Progenitor cell of endocrine pancreas (in vitro differentiated cells): ENCODE data around the gene OGN. TPM values are rescaled to one million over a fixed set of nuclear protein-coding genes. Genes with fewer than 3 reads are reported as not detected.

Experiments
- DNase-seq: peaks from one replicate; pipeline ENCODE4 v3.0.0; 2021; ENCODE audit warnings: low spot score; ENCODE audit not compliant: unreplicated experiment
- H3K27ac Mint-ChIP-seq: 2 replicates; pipeline ENCODE4 v1.8.0; 2021; ENCODE audit warnings: mild to moderate bottlenecking, moderate library complexity, mixed read lengths
- H3K27me3 Mint-ChIP-seq: 2 replicates; pipeline ENCODE4 v1.8.0; 2021; ENCODE audit warnings: mixed read lengths
- H3K36me3 Mint-ChIP-seq: 2 replicates; pipeline ENCODE4 v1.8.0; 2022; ENCODE audit warnings: mixed read lengths; ENCODE audit not compliant: insufficient read depth
- H3K4me1 Mint-ChIP-seq: 2 replicates; pipeline ENCODE4 v1.8.0; 2021; ENCODE audit warnings: low read depth, mixed read lengths
- H3K4me3 Mint-ChIP-seq: 2 replicates; pipeline ENCODE4 v1.8.0; 2021; ENCODE audit warnings: low read depth, mild to moderate bottlenecking, moderate library complexity, mixed read lengths
- H3K9me3 Mint-ChIP-seq: 2 replicates; pipeline ENCODE4 v1.8.0; 2021; ENCODE audit warnings: low read depth, mixed read lengths
- total RNA-seq: library from RNA; stranded (reverse); gene quantifications from 2 replicates; pipeline ENCODE4 v1.2.1, GENCODE V29; 2021
- TF ChIP-seq, protein P1 (sequence below): fragments of 200-600 bp; sonication (generic); IDR thresholded peaks from one replicate; pipeline ENCODE4 v1.5.0; 2021; ENCODE audit warnings: antibody characterized with exemption, mild to moderate bottlenecking; ENCODE audit not compliant: unreplicated experiment

Gene OGN
- total RNA-seq, 1 donor from 2014 or later = not detected

DNA sequence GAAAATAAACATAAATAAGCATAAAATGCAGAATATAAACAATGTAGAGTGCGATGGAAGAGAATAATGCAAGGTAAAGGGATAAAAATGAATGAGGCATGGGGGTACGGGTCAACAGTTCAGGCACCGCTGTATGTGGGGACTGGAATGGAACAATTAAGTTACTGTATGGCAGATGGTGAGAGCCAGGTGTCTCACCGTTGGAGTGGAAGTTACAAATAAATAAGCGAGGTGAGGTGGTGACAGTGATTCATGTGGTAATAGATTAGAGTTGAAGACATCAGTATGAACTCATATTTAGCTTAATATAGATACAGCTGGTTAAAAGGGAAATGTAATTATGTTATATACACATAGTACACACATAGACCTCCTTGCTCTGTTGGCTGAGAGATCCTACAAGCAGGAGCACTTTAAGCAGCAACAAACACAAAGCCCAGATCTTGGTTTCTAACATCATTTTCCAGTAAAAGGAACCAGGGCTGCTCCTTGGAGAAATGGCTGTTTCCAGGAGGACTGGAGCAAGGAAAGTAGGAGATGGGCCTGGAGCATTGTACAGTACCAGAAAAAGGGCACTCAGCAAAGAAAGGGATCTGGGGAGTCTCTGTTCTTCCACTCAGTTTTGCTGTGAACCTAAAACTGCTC is 22.2 kb upstream of the OGN start:
- no peak for DNase-seq
- H3K9me3 Mint-ChIP-seq = no peaks in the 10 kb centered on the region
- no peak overlapping the region for H3K4me3 Mint-ChIP-seq
- TF ChIP-seq, protein P1, sequence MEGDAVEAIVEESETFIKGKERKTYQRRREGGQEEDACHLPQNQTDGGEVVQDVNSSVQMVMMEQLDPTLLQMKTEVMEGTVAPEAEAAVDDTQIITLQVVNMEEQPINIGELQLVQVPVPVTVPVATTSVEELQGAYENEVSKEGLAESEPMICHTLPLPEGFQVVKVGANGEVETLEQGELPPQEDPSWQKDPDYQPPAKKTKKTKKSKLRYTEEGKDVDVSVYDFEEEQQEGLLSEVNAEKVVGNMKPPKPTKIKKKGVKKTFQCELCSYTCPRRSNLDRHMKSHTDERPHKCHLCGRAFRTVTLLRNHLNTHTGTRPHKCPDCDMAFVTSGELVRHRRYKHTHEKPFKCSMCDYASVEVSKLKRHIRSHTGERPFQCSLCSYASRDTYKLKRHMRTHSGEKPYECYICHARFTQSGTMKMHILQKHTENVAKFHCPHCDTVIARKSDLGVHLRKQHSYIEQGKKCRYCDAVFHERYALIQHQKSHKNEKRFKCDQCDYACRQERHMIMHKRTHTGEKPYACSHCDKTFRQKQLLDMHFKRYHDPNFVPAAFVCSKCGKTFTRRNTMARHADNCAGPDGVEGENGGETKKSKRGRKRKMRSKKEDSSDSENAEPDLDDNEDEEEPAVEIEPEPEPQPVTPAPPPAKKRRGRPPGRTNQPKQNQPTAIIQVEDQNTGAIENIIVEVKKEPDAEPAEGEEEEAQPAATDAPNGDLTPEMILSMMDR = no peak
- no peaks in the 10 kb centered on the region for H3K27me3 Mint-ChIP-seq
- H3K4me1 Mint-ChIP-seq = peaks cover 2% of the 10 kb centered on the region
- no peaks in the 10 kb centered on the region for H3K36me3 Mint-ChIP-seq
- no peak overlapping the region for H3K27ac Mint-ChIP-seq

DNA sequence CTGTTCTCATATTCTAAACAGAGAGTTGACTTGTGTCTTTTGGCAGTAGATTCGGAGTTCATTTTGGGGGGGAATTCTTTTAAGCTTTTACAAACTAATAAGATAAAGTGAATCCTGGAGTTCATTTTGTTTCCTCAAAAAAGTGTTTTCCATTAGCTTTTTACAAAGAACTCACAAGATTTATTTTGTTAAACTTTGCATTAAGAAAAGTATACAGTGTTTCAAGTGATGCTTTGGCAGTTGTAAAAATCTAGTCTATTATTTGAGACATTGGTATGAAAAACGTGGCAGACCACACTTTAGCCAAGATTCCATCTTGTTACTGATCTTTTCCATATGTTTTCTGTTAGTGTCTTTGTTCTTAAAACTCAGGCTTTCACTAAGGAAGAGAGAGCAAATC is 21.1 kb upstream of the OGN start:
- TF ChIP-seq, protein P1 = no peak
- no peaks in the 10 kb centered on the region for H3K36me3 Mint-ChIP-seq
- no peaks in the 10 kb centered on the region for H3K27me3 Mint-ChIP-seq
- no peak for DNase-seq
- no peak overlapping the region for H3K27ac Mint-ChIP-seq
- peaks cover 2% of the 10 kb centered on the region for H3K4me1 Mint-ChIP-seq
- H3K9me3 Mint-ChIP-seq = no peaks in the 10 kb centered on the region
- H3K4me3 Mint-ChIP-seq = no peak overlapping the region

DNA sequence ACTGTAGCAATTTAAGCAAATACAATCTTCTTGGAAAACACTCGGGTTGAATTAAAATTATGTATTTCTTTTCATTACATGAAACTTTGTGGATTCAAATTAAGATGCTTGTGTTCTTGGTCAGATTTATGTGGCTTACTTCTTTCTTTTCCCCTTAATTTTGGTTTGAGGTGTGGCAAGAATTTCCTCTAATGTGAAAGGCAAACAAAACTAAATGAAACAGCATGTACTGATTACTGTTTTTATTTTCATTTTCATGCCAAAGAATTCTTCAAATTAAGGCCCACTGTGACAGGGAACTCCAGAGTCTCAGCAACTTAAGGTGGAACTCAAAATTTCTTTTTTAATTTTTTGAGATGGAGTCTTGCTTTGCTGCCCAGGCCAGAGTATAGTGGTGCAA is 20.0 kb upstream of the OGN start, which contains the start of gene OMD:
Gene OMD, minus strand, starts transcription at position 132 of the 400 bp plus-strand sequence. CDS start 6,913 bp downstream, outside the sequence.
- Mint-ChIP-seq H3K4me3 (no peak within 1 kb of the TSS), H3K4me1 (peaks cover 2% of the 10 kb centered on the region), H3K27ac (no peak within 1 kb of the TSS), H3K9me3 (no peaks in the 10 kb centered on the region), H3K36me3 (no peaks in the 10 kb centered on the region), H3K27me3 (no peaks in the 10 kb centered on the region)
- no peak for DNase-seq
- TF ChIP-seq, protein P1 = no peak

DNA sequence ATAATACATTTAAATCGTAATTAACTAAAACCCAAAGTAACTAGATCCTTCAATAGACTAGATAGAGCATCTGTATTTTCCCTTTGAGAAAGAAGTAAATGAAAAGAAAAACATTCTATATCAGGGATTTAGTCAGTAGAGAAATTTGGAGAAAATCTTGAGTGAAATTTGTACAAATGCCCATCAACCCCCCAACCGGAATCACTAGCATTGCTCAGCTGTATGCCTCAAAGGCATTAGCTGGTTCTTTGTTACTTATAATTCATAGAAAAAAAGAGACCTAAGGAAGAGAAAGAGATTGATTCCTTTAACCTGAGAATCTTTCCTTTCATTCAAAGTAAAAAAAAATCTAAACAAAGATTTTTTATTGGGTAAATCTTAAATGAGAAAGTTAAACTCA is 19.2 kb upstream of the OGN start:
- Mint-ChIP-seq H3K9me3 (no peaks in the 10 kb centered on the region), H3K27me3 (no peaks in the 10 kb centered on the region), H3K27ac (no peak overlapping the region), H3K4me1 (peaks cover 2% of the 10 kb centered on the region), H3K4me3 (no peak overlapping the region), H3K36me3 (no peaks in the 10 kb centered on the region)
- no peak for DNase-seq
- TF ChIP-seq, protein P1 = no peak

DNA sequence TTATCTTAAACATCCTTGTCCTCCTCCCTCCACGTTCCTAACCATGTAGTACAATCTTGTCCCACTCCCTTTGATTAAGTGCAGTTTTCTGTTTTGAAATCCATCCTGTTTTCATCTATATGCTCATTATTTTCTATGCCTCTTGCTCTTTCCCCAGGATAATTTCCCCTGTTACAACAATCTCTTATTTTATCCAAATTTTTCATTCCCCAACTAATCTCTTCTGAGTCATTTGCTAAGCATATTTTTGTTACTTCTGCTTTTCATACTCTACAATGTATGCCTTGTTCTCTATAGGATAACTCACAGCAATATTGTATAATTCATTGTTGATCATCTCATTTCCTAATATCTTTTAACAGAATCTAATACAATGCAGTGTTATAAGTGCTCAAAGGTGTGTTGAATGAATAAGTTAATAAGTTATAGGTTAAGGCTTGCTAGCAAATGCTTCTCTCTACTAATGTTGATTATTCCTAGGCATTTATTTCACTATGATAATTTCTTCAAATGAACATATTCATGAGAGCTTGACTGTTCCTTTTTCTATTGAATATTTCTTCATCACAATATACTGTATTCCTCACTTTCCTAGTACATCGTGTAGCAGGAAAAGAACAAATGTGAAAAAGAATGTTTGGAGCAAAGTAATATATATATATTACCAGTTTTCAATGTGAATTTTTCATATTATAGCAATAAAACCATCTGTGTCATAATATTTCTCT is 18.4 kb upstream of the OGN start:
- TF ChIP-seq, protein P1 = no peak
- Mint-ChIP-seq H3K36me3 (no peaks in the 10 kb centered on the region), H3K4me1 (peaks cover 2% of the 10 kb centered on the region), H3K27me3 (no peaks in the 10 kb centered on the region), H3K9me3 (no peaks in the 10 kb centered on the region), H3K4me3 (no peak overlapping the region), H3K27ac (no peak overlapping the region)
- DNase-seq = no peak
